CD4-positive, alpha-beta T cell treated with Interleukin-12 subunit alpha and Interleukin-12 subunit beta, for 1 hour (primary cell): Measurements from ENCODE around the gene NEU2.
A peak's percentile ranks its signal among the peaks of the same experiment; 100 is the strongest.
"Not testable (repeated sequence)": the region's sequence is repeated elsewhere in the genome, so short reads cannot be mapped to it uniquely, and the experiment has no call there.

Experiments used
- DNase-seq: peaks from one replicate; pipeline ENCODE4 v3.0.0-alpha.2; 2020

The NEU2 gene

GRCh38 chr2:233036162-233036838 lies 3.8 kb downstream of the NEU2 start:
- DNase-seq: no peak

GRCh38 chr2:233037078-233037477 lies 4.6 kb downstream of the NEU2 start:
- DNase-seq: no peak

GRCh38 chr2:233039212-233039845 lies 6.9 kb downstream of the NEU2 start:
- DNase-seq: no peak

GRCh38 chr2:233039846-233040530 lies 7.5 kb downstream of the NEU2 start:
- DNase-seq: no peak

GRCh38 chr2:233040571-233040970 lies 8.1 kb downstream of the NEU2 start:
- DNase-seq: no peak

- no peak for DNase-seq
Measured at GRCh38 chr2:233041722-233042323, 9.4 kb downstream of the NEU2 start.

GRCh38 chr2:233042549-233042948 lies 10.1 kb downstream of the NEU2 start:
- no peak for DNase-seq

GRCh38 chr2:233044974-233045605 lies 12.6 kb downstream of the NEU2 start:
- DNase-seq: no peak

- DNase-seq: no peak
Measured at GRCh38 chr2:233047206-233047605, 14.7 kb downstream of the NEU2 start.

GRCh38 chr2:233047667-233048066 lies 15.2 kb downstream of the NEU2 start:
- DNase-seq: no peak

GRCh38 chr2:233048569-233049193 lies 16.2 kb downstream of the NEU2 start:
- DNase-seq: no peak

- DNase-seq: peak; percentile 30
Measured at GRCh38 chr2:233049194-233049761, 16.8 kb downstream of the NEU2 start.

- no peak for DNase-seq
Measured at GRCh38 chr2:233051241-233052149, 19.0 kb downstream of the NEU2 start.

- not testable (repeated sequence) for DNase-seq
Measured at GRCh38 chr2:233052517-233052916, 20.0 kb downstream of the NEU2 start.

- peak; percentile 74 for DNase-seq
Measured at GRCh38 chr2:233053928-233054784, 21.7 kb downstream of the NEU2 start.

- DNase-seq: no peak
Measured at GRCh38 chr2:233055362-233055761, 22.9 kb downstream of the NEU2 start.

GRCh38 chr2:233056961-233057605 lies 24.6 kb downstream of the NEU2 start:
- DNase-seq: no peak

- no peak for DNase-seq
Measured at GRCh38 chr2:233058717-233059546, 26.5 kb downstream of the NEU2 start.

GRCh38 chr2:233059547-233059796 lies 27.0 kb downstream of the NEU2 start:
- DNase-seq: no peak
